ENCODE measurements around the gene MATCAP1.
A peak's percentile ranks its signal among the peaks of the same experiment; 100 is the strongest.

Gene MATCAP1

DNA sequence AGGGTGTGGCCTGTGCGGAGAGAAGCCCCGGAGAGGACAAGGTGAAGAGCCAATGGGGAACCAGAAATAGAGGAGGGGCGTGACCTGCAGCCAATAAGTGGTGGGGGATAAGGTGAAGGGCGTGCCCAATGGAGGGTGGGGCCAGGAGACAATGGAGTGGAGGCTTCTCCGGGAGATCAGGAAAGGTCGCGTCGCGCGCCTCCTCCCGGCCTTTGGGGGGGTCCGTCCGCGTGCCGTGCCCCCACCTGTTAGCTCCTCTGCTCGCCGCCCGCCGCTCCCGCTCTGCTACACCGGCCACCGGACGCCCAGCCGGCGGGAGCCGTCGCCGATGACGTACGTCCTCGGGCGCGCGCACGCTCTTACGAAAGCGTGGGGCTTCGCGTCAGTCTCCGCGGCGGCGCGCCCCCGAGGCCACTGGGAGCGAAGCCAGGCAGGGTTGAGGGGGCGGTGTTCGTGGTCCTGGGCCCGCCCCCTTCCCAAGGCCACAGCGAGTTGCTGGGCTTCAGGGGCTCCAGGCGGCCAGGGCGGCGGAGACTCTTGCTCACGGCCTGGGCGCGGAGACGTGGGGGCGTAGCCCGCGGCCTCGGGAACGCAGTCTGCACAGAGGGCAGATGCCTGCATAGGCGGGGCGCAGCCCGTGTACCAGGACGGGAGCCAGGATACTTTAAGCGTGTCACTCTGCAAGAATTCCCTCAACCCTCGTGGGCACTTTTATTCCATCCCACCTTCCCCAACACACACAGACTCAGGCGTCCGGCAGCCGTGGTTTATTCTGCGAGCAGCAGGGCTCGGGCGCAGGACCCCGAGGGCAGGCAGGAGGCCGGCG, at the start of gene MATCAP1:
TSS of gene MATCAP1 (minus strand) at position 337 of the 826 bp plus-strand sequence. CDS start 3,353 bp downstream, outside the sequence.
- DNase-seq = peak; percentile 86

DNA sequence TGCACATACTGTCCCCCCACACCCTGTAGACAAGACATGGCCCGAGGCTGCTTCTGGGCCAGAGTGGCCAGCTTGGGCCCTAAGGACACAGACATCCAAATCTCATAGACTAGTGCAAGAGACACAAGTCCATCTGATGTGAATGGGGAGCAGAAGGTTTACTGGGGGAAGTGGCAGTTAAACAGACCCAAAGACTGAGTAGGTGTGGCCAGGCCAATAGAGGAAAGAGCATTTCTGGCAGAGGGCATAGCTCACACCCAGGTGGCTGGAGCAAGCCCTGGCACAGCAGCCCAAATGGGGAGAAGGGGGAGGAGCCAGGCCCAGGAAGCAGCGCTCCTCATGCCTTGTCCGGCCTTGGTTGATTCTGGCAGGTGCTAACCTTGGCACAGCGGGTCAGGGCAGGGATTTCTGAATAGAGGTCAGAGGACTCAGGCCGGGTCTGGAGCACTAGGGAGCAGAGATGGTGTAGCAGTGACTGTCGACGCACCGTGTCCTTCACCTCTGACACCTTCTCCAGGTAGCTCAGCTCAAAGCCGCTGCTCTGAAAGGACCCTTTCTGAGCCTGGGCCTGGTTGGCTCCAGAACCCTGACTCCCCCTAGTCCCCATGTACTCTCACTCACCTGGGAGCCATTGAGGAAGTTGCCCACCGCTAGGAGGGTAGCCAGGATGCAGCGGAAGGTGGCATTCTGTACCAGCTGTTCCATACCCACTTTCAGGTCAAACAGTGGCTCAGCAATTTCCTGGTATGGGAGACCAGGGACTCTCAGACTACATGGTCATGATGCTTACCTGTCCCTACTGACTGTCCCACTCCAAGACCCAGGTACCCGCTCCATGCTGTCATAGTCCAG, 47.3 kb upstream of the MATCAP1 start:
- DNase-seq = no peak

DNA sequence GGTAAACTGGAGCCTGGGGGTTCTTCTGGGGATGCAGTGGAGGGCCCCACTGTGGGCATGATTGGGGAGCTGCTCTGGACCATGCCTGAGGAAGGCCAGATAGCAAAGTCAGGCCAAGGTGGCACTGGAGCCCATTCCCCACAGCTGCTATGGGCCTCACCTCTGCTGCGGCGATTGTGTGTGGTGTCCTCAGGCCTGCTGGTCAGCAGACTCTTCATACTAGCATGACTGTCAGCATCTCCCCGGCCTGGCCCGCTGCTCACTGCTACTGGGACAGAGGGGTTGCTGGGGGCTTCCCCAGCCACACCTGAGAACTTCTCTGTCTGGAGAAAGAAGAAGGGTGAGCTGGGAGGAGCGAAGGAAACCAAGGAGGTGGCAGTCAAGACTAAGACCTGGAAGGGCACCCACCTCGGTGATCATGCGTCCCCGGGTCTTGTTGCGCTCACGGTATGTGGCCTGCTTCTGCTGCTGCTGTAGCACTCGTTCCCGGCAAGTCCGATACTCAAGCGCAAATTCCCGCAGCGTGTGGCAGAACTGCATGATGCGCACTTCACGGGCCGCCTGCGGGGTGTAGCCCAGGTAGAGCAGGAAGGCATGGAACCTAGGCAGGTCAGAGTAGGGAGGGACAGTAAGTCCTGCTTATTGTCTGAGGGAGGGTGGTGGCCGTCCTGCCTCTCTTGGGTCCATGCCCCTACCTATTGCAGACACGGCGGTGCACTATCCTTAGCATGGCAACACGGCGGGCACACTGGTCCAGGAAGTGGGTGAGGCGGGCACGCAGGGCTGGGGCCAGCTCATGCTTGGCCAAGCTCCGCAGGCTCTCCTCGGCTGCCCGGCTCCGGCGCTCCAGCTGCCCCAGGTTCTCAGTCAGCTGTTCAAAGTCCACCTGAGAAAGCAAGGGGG, 46.4 kb upstream of the MATCAP1 start:
- DNase-seq = no peak

DNA sequence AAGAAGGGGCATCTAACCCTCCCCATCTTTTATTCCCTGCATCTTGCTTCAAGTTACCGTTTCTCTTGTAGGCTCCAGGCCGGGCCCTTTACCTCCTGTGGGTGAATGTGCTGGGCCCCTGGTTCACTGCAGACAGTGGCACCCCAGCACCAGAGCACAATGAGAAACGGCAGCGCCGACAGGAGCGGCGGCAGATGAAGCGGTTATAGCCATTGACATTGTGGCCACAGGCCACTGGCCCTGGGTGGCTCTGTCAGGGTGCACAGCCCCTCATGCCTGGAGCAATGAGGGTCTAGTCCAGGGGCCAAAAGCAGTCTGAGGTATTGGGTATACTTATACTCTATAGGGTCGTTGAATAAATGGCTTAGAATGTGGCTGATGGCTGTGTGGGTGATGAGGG, 45.1 kb upstream of the MATCAP1 start:
- no peak for DNase-seq

DNA sequence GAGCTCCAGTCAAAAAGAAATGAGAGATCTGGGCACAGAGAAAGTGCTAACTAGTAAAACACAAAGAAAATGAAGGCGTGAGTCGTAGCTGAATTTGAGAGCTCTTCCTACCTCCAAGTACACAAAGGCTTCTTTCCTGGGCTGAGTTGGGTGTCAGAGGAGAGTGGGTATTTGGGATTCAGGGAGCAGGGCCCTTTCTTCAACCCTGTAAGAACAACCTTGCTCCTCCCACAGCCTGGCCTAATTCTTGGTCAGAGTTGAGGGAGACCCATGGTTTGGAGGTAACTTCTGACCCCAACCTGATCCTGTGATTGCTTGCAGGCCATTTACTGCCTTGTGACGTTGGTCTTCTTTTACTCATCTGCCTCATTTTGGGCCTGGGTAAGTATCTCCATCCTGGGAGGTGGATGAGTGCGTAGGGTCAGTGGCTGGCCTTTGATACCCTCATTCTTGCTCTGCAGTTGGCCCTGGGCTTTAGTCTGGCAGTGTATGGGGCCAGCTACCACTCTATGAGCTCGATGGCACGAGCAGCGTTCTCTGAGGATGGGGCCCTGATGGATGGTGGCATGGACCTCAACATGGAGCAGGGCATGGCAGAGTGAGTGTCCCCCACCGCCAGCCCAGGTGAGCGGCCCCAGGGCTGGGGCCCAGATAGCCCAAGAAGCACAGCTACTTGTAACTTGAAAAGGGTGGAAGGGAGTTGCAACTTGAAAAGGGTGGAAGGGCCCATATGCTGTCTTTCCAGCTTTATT, 44.4 kb upstream of the MATCAP1 start:
- no peak for DNase-seq

DNA sequence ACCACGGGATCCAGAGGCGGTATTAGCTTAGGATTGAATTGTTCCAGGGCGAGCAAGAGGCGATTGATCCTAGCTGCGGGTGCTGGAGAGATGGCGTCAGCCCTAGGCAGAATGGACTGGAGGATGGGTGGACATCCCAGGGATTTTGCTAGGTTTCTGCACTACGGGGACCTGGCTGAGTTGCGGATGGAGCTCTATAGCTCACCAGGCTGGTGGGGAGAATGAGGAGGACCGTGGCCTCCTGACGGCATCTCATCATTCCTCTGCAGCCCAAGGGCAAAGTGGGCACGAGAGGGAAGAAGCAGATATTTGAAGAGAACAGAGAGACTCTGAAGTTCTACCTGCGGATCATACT, 43.8 kb upstream of the MATCAP1 start:
- no peak for DNase-seq

DNA sequence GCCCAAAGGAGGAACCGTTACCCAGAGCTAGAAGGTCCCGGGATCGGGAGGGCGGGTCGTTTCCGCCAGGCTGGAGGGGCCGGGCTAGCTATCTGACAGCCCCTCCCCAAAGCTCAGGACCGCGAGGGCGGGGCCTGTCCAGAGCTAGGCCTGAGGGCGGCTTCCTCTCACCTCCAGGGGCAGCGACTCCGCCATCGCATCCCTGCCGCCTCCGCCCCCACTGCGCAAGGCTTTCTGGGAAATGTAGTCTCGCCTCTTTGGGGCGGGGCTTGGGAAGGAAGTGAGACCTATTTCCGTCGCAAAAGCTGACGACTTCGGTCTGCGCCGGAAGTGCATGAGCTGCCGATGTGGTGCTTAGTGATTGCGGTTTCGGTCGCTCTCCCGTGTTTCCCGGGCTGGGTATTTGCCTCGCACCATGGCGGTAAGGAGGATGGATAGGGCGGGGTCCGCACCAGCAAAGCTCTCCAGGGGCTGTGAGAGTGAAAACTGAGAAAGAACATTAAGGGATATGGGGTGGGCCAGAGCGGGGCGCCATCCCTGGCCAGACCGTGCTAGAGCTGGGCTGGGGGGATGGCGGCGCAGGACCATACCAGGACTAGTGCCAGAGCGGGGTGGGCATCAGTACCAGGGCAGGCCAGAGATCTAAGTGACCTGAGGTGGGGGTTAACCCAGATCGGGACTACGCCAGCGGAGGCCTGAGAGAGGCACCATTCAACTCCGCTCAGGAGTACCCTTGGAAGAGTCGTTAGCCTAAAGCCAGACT, 43.2 kb upstream of the MATCAP1 start, which contains the start of gene TMEM208:
TSS of gene TMEM208 (plus strand) at position 327 of the 763 bp plus-strand sequence. CDS start at position 416, 89 bp downstream.
- DNase-seq = peak; percentile 97

DNA sequence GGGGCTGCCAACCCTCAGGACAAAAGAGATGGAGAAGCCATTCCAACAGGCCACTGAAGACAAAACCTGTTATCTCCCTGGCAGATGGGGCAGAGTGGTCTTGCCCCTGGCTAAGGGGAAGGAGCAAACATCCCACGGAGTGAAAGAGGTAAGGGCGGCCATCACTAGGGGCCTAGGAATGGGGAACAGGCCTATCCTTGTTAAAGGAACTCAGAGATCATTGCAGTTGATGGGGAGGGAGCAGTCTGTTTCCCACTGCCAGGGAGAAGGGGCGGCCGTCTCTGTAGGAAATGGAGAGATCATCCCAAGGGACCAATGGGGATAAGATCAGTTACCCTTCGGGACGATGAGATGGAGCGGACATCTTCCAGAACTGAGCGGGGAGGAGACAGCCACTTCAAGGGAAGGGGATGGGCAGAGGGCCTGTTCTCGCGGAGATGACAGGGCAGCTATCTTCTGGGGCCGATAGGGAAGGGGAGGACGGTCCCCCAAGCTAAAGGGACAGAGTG, 42.6 kb upstream of the MATCAP1 start:
- DNase-seq = no peak

DNA sequence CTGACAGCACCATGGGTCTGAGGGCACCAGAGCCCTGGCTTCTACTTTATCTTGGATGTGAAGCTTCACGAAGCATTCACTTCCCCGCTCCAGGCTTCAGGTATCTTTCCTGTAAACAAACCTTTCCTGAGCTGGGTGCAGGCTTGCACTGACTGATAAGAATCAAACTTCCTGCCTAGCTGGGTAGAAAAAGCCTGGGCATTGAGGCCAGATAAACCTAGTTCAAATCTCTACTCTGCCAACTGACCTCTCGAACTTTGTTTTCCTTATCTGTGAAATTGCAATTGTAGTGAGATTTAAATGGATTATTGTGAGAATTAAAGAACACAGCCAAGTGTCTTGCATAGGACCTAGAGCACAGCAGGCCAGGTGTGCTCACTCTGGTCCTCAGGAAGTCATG, 40.2 kb upstream of the MATCAP1 start:
- DNase-seq = no peak

DNA sequence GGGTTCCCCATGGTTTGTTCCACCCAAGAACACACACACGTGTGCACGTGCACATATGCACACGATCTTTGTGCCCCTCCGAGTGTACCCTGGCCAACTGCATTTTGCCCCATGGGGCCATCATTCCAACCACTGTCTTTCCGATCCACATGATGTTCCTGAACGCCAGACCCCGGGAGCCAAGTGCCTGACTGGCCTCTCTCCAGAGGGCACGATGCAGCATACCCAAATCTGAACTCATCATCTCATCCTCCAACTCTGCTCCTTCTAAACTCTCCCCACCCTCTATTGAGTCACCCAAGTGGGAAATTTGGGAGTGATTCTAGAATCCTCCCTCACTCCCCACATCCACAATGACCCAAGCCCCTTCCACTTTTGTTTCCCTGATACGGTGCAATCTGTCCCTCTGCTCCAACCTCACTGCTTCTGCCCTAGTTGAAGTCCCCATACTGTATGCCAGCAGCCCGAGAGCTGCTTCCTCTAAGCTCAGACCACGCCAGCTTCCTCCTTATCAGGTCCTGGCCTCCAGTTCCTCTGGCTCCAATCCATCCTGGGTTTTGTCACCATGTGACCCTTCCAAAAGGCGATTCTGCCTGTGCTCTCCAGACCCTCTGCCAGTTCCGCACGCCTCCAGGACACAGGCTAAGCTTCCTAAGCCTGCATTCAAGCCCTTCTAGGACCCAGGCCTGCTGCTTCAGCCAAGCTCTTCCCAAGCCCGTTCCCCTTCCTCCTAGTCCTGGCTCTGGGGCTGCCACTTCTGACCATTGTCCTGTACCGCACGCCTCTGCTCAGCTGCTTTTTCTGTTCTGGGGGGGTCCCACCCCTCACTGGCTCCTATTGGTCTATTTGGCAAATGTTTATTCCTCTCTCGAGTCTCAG, 33.1 kb upstream of the MATCAP1 start:
- DNase-seq = no peak

DNA sequence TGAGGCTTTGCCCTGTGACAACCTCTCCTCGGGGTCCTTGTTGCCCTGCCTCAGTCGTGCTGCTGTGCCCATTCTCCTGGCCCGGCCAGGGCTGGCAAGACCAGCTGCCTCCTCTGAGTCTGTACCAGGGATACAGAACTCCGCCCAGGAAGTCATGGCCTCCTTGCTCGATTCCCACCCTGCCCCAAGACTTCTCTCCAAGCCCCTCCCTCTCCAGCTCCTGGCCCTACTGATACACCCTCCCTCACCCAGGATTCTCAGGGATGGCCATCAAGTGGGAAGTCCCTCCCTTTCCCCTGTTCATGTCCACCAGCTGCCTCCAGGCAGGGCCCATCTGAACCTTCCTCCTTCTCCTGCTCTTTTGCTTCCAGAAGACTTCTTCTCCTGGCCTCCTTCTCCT, 31.9 kb upstream of the MATCAP1 start:
- DNase-seq = no peak

DNA sequence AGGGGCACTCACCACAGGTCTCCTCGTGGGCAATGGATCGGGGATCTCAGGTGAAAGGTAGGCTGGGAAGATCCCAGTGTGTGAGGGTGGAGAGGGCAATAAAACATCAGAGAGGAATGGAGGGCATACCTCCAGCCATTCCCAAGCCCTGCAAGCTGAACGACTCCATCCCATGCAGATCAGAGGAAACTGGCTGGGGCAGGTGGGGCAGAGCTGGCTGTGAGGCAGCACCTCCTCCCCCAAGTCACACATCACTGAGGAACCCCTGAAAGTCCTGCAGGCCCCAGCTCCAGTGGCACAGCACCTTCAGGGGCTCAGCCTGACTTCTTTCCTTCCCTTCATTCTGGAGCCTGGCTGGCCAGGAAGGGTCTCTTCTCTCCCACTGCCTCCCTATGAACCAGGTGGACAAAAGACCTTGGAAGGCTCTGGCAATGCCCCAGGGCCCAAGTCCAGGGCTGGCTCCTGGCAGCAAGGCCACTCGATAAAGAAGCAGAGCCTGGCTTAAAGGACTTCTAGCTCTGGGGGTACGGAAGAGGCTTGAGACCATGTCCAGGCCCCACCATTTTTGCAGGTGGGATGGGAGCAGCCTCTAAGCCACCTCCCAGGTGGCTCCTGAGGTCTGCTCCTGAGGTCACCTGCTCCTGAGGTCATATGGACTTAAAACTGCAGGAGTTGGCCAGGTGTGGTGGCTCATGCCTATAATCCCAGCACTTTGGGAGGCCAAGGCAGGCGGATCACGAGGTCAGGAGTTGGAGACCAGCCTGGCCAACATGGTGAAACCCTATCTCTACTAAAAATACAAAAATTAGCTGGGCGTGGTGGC, 29.6 kb upstream of the MATCAP1 start:
- no peak for DNase-seq

DNA sequence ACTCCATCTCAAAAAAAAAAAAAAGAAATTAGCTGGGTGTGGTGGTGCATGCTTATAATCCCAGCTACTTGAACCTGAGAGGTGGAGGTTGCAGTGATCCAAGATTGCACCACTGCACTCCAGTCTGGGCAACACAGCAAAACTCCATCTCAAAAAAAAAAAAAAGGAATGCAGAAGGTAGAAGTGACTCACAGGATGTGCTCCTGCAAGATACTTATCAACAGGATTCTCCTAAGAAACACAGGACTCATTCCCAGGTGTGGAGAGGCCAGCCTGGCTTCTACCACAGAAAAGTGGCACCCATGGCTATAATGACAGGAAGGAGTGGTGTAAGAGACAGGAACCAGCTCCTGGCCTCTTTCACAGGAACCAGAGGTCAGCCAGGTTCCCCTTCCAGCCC, 29.0 kb upstream of the MATCAP1 start:
- no peak for DNase-seq

DNA sequence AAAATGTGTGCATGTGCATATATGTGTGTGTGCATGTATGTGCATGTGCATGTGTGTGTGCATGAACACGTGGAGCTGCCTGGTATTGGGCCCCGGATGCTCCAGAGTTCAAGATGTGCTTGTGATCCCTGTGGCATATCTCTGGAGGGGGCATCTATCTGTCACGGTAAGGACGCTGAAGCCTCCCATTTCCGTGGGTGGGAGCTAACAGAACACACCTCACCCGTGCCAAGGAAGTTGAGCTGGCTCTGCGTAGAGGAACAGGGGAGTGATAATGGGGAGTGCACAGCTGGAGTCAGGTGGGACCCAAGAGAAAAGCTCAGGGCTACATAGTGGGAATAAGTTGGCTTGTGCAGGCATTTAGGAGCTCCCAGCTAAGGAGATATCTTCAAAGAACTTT, 27.9 kb upstream of the MATCAP1 start:
- DNase-seq = no peak

DNA sequence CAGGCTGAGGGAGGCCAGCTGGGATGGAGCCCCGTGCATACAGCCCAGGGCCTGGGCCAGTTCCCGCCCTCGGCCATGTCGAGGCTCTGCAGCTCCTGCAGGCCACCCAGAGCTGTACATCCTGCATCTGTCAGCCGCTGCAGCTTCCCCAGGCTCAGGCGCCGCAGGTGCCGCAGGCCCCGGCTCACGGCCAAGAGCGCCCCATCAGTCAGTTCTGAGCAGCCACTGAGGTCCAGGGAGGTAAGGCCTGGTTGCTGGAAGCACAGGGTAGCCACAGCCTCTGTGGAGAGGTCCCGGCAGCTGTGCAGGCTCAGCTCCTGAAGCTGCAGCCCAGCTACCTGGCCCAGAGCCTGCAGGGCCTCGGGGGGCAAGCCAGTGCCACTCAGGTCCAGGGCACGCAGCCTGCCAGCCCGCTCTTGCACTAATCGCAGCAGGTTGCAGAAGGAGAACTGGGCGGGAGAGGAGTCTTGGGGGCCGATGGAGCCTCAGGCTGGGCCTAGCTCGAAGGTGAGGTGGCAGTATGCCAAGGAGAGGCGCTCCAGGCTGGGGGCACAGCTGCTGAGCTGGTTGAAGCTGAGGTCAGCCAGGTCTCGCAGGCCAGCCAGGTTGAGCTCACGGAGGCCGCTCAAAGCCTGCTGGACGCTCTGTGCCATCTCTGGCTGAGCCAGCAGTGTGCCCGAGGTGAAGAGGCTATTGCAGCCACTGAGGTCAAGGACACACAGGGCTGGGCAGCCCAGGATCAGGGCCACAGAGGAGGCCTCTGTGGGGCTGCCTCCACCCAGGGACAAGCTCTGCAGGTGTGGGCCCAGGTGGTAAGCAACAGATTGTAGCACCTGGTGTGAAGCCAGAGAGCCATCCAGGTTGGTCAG, 26.5 kb upstream of the MATCAP1 start:
- DNase-seq = no peak

DNA sequence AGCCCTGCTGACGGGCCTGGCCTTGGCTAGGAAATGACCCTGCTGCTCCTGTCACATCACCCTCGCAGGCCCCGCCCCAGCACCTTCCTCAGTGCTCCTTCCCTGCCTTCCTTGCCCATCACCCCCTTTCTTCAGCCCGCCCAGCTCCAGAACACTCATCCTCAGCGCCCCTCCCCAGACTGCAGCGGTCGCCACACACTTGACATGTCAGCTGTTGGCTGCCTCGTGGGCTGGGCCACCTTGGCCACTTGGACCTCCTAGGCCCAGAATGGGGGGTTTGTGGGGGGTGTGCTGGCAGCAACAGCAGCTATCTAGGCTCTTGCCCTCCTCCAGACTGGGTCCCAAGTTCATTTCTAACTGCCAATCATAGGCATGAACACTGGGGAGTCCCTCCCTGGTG, 25.8 kb upstream of the MATCAP1 start:
- no peak for DNase-seq

DNA sequence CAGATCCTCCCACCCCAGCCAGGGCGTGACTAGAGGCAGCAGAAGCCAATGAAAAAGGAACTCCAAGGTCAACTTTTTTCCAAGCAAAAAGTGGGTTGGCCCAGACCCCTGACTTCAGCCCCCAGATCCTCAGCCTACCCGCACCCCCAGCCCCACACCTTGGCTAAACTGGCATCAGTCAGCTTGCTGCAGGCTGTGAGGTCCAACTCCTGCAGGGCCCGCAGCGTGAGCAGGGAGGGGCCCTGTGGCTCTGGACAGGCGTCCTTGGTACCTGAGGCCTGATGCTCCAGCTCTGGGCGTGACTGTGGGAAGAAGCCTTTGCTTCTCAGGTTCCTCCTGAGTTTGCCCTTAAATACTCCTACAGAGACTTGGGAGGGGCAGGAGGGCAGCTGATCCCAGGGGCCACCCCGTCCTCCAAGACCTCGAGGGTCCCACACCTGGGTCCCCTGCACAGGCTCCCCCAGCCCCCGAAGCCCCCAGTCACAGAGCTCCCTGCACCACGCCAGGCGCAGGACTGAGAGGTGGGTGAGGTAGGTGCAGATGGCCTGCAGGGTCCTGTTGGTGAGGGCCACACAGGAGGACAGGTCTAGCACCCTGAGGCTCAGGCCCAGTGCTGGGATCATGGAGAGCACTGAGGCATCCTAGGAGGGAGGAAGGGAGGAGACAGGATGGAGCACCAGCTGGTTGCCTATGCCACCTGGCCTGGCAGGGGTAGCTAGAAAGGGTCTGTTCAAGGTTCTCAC, 24.6 kb upstream of the MATCAP1 start:
- no peak for DNase-seq

Measured in activated CD4-positive, alpha-beta T cell treated with anti-CD3 and anti-CD28 coated beads for 1 hour (primary cell).